Natural killer cell (primary cell): ENCODE measurements around the gene PRR5. TPM values are rescaled to one million over a fixed set of nuclear protein-coding genes. Genes with fewer than 3 reads are reported as not detected.

Source experiments
- ATAC-seq, 3 donors: fragments of 150-1000 bp in 2 of 3; fragments of 200-7000 bp in 1 of 3; cut with Tn5 transposase; 1 replicate in 1 of 3; 2 replicates in 2 of 3; pipeline ENCODE4 v1.10.0; 2021; ENCODE audit warnings: mild to moderate bottlenecking in 2 of 3, moderate library complexity in 2 of 3
- DNase-seq, 2 donors: peaks; one replicate each; pipeline versions ENCODE4 v3.0.0 to v3.0.0-alpha.2; 2013 to 2021; ENCODE audit warnings: mixed read lengths in 1 of 2
- H3K27ac ChIP-seq: one replicate; pipeline ENCODE4 v1.5.1; 2013; ENCODE audit warnings: mild to moderate bottlenecking, low read length
- H3K27me3 ChIP-seq: one replicate; pipeline ENCODE4 v1.6.1; 2013; ENCODE audit warnings: low read length; ENCODE audit not compliant: control insufficient read depth, insufficient read depth
- H3K36me3 ChIP-seq: one replicate; pipeline ENCODE4 v1.6.1; 2013; ENCODE audit warnings: low read length; ENCODE audit not compliant: control insufficient read depth, insufficient read depth
- H3K4me1 ChIP-seq: one replicate; pipeline ENCODE4 v1.6.1; 2013; ENCODE audit warnings: low read length; ENCODE audit not compliant: control insufficient read depth, insufficient read depth
- H3K4me3 ChIP-seq: one replicate; pipeline ENCODE4 v1.5.1; 2013; ENCODE audit warnings: low read length
- H3K9me3 ChIP-seq: one replicate; pipeline ENCODE4 v1.6.1; 2013; ENCODE audit warnings: low read length; ENCODE audit not compliant: control insufficient read depth, insufficient read depth
- H3K27ac Mint-ChIP-seq, 2 donors: one replicate each; pipeline ENCODE4 v1.8.0; 2022; ENCODE audit warnings: mild to moderate bottlenecking in 2 of 2, mixed read lengths in 2 of 2, moderate library complexity in 1 of 2
- H3K27me3 Mint-ChIP-seq, 2 donors: one replicate each; pipeline ENCODE4 v1.8.0; 2022; ENCODE audit warnings: low read depth in 2 of 2, mixed read lengths in 2 of 2
- H3K36me3 Mint-ChIP-seq: one replicate; pipeline ENCODE4 v1.8.0; 2022; ENCODE audit warnings: mixed read lengths
- H3K4me1 Mint-ChIP-seq, 2 donors: one replicate each; pipeline ENCODE4 v1.8.0; 2022; ENCODE audit warnings: mixed read lengths in 2 of 2
- H3K4me3 Mint-ChIP-seq: one replicate; pipeline ENCODE4 v1.8.0; 2022; ENCODE audit warnings: mild to moderate bottlenecking, moderate library complexity, mixed read lengths
- H3K9me3 Mint-ChIP-seq, 2 donors: one replicate each; pipeline ENCODE4 v1.8.0; 2022; ENCODE audit warnings: mixed read lengths in 2 of 2
- CTCF ChIP-seq: fragments of 200-600 bp; IDR thresholded peaks from one replicate; pipeline ENCODE4 v1.8.0; 2022; ENCODE audit warnings: antibody characterized with exemption
- WGBS: methylation state at CpG from one replicate; pipeline ENCODE4 v1.1.7; 2013; ENCODE audit warnings: missing lambda C conversion rate; ENCODE audit not compliant: insufficient coverage; 5-methylcytosine and 5-hydroxymethylcytosine counted together
- intact Hi-C: fragments of 100-400 bp; cut with micrococcal nuclease; formaldehyde crosslinking; loops from one replicate; pipeline ENCODE4 v1.14.2; 2022
- total RNA-seq, 4 donors: library from RNA; stranded (reverse); fragments of 120-200 nt in 1 of 4; gene quantifications; one replicate each; pipeline versions ENCODE4 v1.2.3 to v1.2.4, GENCODE V29; 2013 to 2022

Gene PRR5
- total RNA-seq, 3 donors from 2014 or later (not counting 1 experiment from before 2014, with no cell fraction given), result 92.6 to 133 (median 93.4) TPM

DNA sequence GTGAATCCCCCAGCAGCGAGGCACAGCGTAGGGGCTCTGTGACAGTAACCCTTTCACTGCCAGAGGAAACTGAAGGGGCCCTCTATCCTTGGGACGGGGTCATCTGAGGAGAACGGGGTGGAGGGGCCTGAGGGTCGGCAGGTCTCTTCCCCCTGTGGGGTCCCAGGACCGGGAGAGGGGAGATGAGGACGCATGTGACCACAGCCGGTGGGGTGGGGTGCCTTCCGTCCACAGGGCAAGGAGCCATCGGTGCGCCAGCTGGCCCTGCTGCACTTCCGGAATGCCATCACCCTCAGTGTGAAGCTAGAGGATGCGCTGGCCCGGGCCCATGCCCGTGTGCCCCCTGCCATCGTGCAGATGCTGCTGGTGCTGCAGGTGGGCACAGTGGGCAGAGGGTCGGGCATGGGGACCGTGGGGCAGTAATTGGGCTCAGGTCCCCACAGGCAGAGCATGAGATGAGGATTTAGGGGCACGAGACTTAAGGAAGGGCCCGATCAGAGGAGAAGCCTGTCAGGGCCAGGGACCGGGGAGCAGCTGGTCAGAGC, 30.1 kb downstream of the PRR5 start:
- Mint-ChIP-seq H3K4me1 (peaks cover 17 to 25% of the 10 kb centered on the region in 2 donors), H3K9me3 (no peaks in the 10 kb centered on the region), H3K27ac (peak overlapping the region; percentile 21 to 63), H3K36me3 (no peaks in the 10 kb centered on the region), H3K27me3 (no peaks in the 10 kb centered on the region), H3K4me3 (no peak overlapping the region)
- peaks cover 46% of the 10 kb centered on the region for H3K36me3 ChIP-seq
- 96% methylated on average over 21 of the region's 21 CpGs for WGBS
- peaks cover 41% of the 10 kb centered on the region for H3K4me1 ChIP-seq
- DNase-seq (no peak), ATAC-seq (no peak)
- no peak overlapping the region for H3K4me3 ChIP-seq
- TF ChIP-seq CTCF, result no peak
- no peaks in the 10 kb centered on the region for H3K27me3 ChIP-seq
- H3K27ac ChIP-seq, result no peak overlapping the region
- no peaks in the 10 kb centered on the region for H3K9me3 ChIP-seq
- intact Hi-C loops, result no loop called here

GRCh38 chr22:44732661-44733060, 30.7 kb downstream of the PRR5 start:
- Histone ChIP-seq H3K27ac (no peak overlapping the region), H3K27me3 (no peaks in the 10 kb centered on the region), H3K4me1 (peaks cover 35% of the 10 kb centered on the region), H3K36me3 (peaks cover 43% of the 10 kb centered on the region), H3K9me3 (no peaks in the 10 kb centered on the region), H3K4me3 (no peak overlapping the region)
- TF ChIP-seq CTCF, result no peak
- ATAC-seq, result peak in 1 of 3 donors; percentile 8
- intact Hi-C loops, result no loop called here
- WGBS, result 92% methylated on average over 27 of the region's 27 CpGs
- H3K27ac Mint-ChIP-seq, result peak overlapping the region; percentile 21 to 63
- H3K4me3 Mint-ChIP-seq, result no peak overlapping the region
- no peaks in the 10 kb centered on the region for H3K27me3 Mint-ChIP-seq
- peaks cover 14 to 25% of the 10 kb centered on the region in 2 donors for H3K4me1 Mint-ChIP-seq
- H3K36me3 Mint-ChIP-seq, result no peaks in the 10 kb centered on the region
- H3K9me3 Mint-ChIP-seq, result no peaks in the 10 kb centered on the region
- DNase-seq, result no peak

DNA sequence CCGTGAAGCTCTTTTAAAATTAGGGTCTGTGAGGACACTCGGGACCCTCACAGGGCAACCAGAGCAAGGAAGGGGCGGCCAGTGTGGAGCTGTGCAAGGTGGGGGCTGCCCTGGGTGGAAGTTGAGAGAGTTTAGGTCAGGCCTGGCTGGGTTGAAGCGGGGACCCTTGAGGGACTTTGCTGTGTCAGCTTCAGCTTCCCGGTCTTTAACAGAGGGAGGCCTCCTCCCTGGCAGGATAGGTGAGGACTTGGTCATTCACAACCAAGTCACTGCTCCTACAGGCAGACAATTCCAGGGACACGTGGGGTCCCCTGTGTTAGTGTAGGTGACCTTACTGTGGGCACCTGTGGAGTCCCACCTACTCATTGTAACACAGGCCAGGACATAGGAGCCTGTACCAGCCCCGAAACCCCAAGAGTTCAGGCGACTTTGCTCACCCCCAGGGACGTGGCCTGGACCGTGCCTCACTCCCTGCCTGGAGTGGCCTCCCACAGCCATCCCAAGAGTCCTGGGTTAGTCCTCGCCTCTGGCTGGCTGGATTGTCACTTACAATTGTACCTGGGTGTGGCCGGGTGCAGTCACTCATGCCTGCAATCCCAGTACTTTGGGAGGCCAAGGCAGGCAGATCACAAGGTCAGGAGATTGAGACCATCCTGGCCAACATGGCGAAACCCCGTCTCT, 31.6 kb downstream of the PRR5 start:
- no peaks in the 10 kb centered on the region for H3K27me3 Mint-ChIP-seq
- no peak for TF ChIP-seq CTCF
- 95% methylated on average over 12 of the region's 14 CpGs for WGBS
- no peak overlapping the region for H3K27ac Mint-ChIP-seq
- H3K4me3 Mint-ChIP-seq, result no peak overlapping the region
- no peak for ATAC-seq
- Histone ChIP-seq H3K9me3 (no peaks in the 10 kb centered on the region), H3K27me3 (no peaks in the 10 kb centered on the region), H3K4me1 (peaks cover 26% of the 10 kb centered on the region), H3K27ac (no peak overlapping the region), H3K36me3 (peaks cover 36% of the 10 kb centered on the region), H3K4me3 (no peak overlapping the region)
- no peak for DNase-seq
- peaks cover 11 to 20% of the 10 kb centered on the region in 2 donors for H3K4me1 Mint-ChIP-seq
- no peaks in the 10 kb centered on the region for H3K36me3 Mint-ChIP-seq
- intact Hi-C loops, result no loop called here
- H3K9me3 Mint-ChIP-seq, result no peaks in the 10 kb centered on the region

GRCh38 chr22:44734278-44734677, 32.3 kb downstream of the PRR5 start:
- no peak overlapping the region for H3K4me3 ChIP-seq
- H3K27ac ChIP-seq, result no peak overlapping the region
- H3K4me1 ChIP-seq, result peaks cover 19% of the 10 kb centered on the region
- H3K4me1 Mint-ChIP-seq, result peaks cover 7 to 20% of the 10 kb centered on the region in 2 donors
- intact Hi-C loops, result no loop called here
- peak overlapping the region in 1 of 2 donors; percentile 51 for H3K27ac Mint-ChIP-seq
- ATAC-seq (no peak), DNase-seq (no peak)
- H3K4me3 Mint-ChIP-seq, result no peak overlapping the region
- no peaks in the 10 kb centered on the region for H3K9me3 ChIP-seq
- peaks cover 29% of the 10 kb centered on the region for H3K36me3 ChIP-seq
- H3K9me3 Mint-ChIP-seq, result no peaks in the 10 kb centered on the region
- no peaks in the 10 kb centered on the region for H3K36me3 Mint-ChIP-seq
- WGBS, result 84% methylated on average over 8 of the region's 8 CpGs
- no peak for TF ChIP-seq CTCF
- no peaks in the 10 kb centered on the region for H3K27me3 Mint-ChIP-seq
- H3K27me3 ChIP-seq, result no peaks in the 10 kb centered on the region
